Activated naive CD4-positive, alpha-beta T cell treated with Interleukin-2 at 50 U/mL for 16 hours (primary cell): ENCODE measurements around the gene SLC35F3.
"Not testable (repeated sequence)": the region's sequence is repeated elsewhere in the genome, so short reads cannot be mapped to it uniquely, and the experiment has no call there.

Source experiments
- DNase-seq: peaks from one replicate; pipeline ENCODE4 v3.0.0-alpha.2; 2020

SLC35F3 gene

GRCh38 chr1:234300096-234300495 is 395.6 kb downstream of the SLC35F3 start:
- no peak for DNase-seq

DNA sequence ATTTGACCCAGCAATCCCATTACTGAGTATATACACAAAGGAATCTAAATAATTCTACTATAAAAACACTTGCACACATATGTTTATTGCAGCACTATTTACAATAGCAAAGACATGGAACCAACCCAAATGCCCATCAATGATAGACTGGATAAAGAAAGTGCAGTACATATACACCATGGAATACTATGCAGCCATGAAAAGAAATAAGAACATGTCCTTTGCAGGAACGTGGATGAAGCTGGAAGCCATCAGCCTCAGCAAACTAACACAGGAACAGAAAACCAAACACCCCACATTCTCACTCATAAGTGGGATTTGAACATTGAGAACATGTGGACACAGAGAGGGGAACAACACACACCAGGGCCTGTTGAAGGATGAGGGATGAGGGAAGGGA is 397.2 kb downstream of the SLC35F3 start:
- not testable (repeated sequence) for DNase-seq

- no peak for DNase-seq
Observed at GRCh38 chr1:234302354-234302962, 398.0 kb downstream of the SLC35F3 start.

DNA sequence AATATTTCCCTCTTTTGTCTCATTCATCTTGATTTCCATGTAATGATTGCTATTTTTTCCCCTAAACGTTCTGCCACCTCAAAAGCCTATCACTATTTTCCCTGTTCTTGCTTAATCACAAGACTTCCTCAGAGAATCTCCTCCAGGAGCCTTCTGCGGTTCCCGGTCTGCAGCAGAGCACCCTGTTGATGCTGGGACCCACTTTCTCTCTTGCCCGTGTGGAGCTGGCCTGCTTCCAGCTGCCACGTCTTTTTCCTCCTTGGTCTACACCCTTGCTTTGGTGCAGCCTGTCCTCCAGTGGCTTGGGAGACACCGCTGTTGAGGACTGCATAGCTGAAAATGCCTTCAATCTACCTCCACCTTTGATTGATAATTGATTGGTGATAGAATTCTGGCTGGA is 398.8 kb downstream of the SLC35F3 start:
- no peak for DNase-seq

GRCh38 chr1:234307726-234308125 is 403.2 kb downstream of the SLC35F3 start:
- DNase-seq: no peak

GRCh38 chr1:234309243-234309597 is 404.7 kb downstream of the SLC35F3 start:
- DNase-seq: no peak

DNA sequence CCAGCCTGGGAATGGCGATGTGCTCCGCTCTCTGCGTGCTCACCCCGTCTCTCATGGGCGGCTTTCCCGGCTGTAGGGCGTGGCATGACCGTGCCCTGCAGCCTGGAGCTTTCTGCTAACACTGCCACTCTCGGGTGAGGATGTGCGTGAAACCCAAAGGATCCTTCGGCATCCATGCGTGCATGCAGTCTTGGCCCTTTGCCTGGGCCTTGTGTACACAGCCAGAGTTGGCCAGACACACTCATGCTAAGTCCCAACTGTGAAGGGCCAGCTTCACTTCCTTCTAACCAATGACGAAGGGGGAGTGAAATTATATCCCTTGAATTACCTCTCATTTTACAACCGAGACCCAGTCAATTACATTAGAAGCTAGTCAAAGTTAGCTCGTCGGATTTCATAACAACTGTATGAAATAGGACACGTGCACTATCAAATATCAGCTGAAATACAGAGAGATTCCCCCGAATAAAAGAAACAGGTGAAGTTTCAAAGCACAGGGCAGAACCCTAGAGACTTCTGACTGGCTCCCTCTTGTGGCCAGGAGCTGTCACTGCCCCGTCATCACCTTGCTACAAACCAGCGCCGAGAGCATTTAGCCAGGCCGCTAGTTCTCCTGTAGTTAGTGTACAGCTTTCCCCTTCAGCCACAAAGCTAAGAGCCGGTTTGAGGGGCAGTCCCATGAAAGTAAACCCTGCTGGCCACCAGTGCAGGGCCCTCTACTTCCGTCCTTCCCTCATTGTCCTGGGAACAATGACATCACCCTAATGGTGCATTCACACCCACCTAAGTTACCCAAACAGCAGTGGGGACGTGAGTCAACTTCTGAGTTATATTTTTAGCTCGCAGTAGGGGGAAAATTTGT is 405.4 kb downstream of the SLC35F3 start:
- peak; percentile 80 for DNase-seq

DNA sequence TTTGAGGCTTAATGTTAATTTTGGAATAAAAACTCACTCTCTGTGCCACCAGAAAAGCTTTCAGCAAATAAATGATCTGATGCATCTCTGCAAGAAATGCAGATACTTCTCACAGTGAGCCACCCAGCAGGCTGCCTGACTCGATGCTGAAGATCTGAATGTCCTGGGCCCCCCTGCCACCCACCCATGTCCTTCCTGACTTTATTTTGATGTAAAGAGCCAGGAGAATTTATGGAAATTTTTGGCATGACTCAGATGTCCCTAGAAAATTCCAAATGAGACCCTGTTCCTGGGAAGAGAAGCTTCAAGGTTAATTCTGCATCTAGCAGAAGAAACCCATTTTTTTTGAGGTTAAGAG is 406.0 kb downstream of the SLC35F3 start:
- DNase-seq: no peak

DNA sequence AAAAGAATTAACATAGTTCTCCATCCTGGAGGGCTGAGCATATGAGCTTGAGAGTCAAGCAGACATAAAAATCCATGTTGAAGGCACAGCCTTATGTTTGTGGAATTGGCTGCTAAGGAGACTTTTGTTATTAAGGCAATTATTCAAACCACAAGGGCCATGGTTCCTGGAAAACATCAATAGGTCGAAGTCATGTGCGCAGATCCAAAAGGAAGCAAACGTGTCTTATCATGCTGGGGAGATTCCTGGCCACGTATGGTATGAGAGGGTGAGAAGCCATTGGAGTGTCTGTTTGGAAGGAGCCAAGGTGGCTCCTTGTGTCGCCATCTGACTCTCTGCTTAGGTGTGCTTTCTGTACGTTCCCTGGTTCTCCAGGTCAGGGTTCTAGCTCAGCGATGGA is 406.9 kb downstream of the SLC35F3 start:
- DNase-seq: no peak

DNA sequence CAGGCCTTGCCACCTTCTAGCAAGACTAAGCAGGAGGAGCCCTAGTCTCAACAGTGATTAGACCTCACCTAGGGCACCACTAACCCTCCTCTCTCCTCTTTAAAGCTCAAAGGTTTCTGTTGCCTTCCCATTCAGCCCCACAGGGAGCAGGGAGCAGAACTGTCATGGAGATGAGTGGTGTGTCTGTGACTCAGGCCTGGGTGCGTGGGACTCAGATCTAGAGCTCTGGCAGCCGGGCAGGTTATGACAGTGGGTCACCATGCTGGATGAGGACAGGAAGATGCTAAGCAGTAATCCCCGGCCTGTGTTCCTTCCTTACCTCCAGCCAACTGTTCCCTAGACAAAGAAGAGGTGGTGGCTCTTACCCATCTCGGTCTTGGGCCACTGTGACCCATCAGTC is 408.7 kb downstream of the SLC35F3 start:
- DNase-seq: peak; percentile 26

GRCh38 chr1:234315091-234315541 is 410.6 kb downstream of the SLC35F3 start:
- peak; percentile 52 for DNase-seq

- peak; percentile 51 for DNase-seq
Observed at GRCh38 chr1:234315588-234315987, 411.1 kb downstream of the SLC35F3 start.

DNA sequence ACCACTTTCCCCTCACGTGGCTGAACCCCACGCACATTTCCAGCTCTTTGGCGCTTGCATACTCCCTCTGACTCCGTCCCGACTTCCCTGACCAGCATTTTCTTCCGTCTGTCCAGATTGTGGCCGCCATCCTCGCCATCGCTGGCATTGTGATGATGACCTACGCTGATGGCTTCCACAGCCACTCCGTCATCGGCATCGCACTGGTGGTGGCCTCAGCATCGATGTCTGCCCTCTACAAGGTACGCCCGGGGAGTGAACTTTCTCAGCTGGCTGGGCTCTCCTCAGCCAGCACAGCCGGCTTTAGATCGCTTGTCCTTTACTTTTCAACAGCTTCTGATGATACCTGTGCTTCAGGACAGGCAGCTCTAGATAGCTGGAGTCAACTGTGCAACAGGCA is 412.0 kb downstream of the SLC35F3 start:
- DNase-seq: no peak

DNA sequence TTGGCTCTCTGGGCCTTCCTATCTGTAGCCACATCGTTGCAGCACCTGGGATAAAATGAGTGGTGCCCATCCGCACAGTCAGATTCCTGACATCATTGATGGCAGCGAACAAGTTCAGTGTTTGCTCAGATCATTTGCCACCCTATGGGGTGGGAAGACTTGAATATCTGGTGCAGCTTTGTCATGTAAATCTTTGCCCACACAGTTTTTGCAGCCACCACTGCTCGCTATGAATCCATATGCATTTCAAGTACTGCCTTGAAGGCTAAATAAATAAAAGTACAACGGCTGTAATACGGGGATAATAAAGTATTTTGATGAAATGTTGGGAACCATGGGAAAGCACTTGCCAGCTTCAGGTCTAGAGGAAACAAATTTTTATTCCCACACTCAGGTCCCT is 412.5 kb downstream of the SLC35F3 start:
- DNase-seq: no peak

GRCh38 chr1:234320069-234320468 is 415.6 kb downstream of the SLC35F3 start:
- DNase-seq: no peak

DNA sequence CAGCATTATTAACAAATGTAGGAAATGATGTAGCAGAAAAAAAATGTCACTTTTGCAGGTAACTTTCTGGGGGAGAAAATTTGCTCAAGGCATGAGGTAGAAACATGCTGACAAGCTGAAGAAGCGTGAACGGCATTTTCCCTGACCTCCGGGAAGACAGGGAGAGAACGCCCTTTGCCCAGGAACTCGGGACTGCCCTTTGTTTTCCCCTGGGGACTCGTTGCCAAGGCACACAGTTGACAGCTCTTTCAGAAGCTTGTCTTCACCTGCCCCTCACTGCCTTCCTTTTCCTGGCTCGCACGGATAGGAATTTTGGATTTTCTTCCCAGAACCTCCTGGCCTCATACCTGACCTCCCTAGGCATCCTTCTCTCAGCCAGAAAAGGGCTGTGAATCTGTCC is 416.1 kb downstream of the SLC35F3 start:
- no peak for DNase-seq

DNA sequence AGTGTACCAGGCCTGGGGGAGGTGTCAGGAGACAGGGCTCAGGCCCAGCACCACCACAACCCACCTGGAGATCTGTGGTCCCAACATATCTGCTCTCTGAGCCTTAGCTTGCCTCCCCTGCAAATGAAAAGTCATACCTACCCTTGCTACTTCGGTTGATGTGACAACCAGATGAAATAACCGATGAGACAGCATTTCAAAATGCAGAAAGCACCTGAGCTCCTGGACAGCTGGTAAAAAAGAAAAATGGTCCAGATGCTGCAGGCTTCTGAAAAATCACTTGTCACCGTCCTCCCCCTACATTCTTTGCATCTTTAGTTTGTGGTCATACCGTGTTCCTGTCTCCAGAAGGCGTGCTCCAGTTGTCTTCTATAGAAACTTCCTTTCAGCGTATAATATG is 416.8 kb downstream of the SLC35F3 start:
- DNase-seq: no peak

- no peak for DNase-seq
Observed at GRCh38 chr1:234322097-234322496, 417.6 kb downstream of the SLC35F3 start.

DNA sequence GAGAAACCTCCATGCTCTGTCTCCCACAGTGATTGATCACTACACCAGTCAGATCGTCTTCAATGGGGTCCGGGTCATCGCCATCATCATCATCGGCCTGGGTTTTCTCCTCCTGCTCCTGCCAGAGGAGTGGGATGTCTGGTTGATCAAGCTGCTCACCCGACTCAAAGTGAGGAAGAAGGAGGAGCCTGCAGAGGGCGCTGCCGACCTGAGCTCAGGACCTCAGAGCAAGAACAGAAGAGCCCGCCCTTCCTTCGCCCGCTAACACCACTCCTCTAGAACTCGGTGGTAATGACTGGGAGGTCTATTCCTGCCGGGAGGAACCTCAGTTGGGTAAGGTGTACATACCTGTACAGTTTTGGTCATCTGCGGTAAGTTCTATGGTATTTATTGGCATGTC is 418.5 kb downstream of the SLC35F3 start:
- DNase-seq: peak; percentile 58

DNA sequence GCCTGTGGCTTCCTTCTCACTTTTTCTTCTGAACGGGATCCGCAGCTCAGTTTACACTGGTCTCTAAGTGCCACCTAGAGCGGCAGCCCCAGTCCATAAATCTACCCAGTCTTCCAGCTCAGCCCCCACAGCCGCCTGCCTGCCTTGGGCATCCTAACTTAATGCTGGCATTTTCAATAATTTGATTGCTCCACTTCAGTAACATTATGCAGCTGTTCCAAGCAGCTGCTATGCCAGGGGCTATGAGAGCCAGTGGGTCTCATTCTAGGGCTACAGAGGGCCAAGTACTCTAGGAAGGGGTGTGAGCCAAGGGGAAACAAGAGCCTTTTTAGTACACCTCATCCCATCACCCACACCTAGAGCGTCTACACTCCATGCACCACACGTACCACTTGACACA is 420.3 kb downstream of the SLC35F3 start:
- DNase-seq: no peak

DNA sequence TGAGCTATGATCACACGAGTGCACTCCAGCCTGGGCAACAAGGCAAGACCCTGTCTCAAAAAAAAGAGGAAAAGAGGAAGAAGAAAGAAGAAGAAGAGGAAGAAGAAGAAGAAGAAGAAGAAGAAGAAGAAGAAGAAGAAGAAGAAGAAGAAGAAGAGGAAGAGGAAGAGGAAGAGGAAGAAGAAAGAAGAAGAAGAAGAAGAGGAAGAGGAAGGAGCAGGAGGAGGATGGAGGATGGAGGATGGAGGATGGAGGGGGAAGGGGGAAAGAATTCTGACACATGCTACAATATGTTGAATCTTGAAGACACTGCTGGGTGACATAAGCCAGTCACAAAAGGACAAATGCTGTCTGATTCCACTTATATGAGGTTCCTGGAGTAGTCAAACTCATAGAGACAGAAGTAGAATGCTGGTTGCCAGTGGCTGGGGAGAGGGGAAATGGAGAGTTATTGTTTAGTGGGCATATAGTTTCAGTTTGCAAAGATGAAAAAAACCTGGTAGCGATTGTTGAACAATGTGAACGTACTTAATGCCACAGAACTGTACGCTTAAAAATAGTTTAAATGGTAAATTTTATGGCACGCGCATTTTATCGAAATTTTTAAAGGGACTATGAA is 421.5 kb downstream of the SLC35F3 start:
- peak; percentile 42 for DNase-seq

- DNase-seq: peak; percentile 76
Observed at GRCh38 chr1:234326497-234327366, 422.3 kb downstream of the SLC35F3 start.

DNA sequence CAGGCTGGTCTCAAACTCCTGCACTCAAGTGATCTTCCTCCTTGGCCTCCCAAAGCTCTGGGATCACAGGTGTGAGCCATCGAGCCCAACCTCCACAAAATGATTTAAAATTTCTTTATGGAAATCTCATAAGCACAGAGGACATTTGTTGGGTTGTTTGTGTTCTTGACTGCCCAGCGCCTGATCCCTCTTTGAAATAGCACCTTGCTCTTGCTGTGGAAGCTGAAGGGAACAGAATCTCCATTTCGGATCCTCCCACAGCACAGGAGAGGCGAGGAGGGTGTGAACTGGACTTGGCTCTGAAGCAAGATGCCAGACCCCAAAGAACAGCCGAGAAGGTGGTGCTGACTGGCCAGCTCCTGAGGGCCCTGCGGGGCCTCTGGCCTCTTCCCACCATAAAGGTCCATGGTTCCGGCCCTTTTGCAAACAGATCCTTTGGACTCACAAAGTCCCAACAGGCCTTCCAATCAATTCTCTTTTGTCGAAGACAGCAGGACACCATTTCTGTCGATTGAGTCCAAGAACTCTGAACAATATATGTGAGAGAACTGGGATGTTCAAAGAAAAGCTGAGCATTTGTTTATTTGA is 423.2 kb downstream of the SLC35F3 start:
- DNase-seq: no peak
